HG03060 (cell line): Measurements from ENCODE around the gene KCNMA1.

Source experiments
- ATAC-seq: cut with Tn5 transposase; IDR thresholded peaks from one replicate; pipeline ENCODE4 v1.9.1; 2021; ENCODE audit warnings: low read depth, moderate number of reproducible peaks; ENCODE audit not compliant: unreplicated experiment

Gene KCNMA1

GRCh38 chr10:77056650-77057049 lies 581.0 kb downstream of the KCNMA1 start:
- no peak for ATAC-seq

GRCh38 chr10:77052593-77052992 lies 585.0 kb downstream of the KCNMA1 start:
- ATAC-seq: no peak

GRCh38 chr10:77051837-77052236 lies 585.8 kb downstream of the KCNMA1 start:
- no peak for ATAC-seq

- no peak for ATAC-seq
These were observed 587.7 kb downstream of the KCNMA1 start for GRCh38 chr10:77049896-77050295.

GRCh38 chr10:77049146-77049545 lies 588.5 kb downstream of the KCNMA1 start:
- ATAC-seq: no peak

- ATAC-seq: no peak
These were observed 592.5 kb downstream of the KCNMA1 start for GRCh38 chr10:77045085-77045484.

GRCh38 chr10:77043420-77043763 lies 594.2 kb downstream of the KCNMA1 start:
- no peak for ATAC-seq

- ATAC-seq: no peak
These were observed 594.7 kb downstream of the KCNMA1 start for GRCh38 chr10:77042706-77043419.

GRCh38 chr10:77041636-77042258 lies 595.9 kb downstream of the KCNMA1 start:
- ATAC-seq: no peak

- no peak for ATAC-seq
These were observed 599.2 kb downstream of the KCNMA1 start for GRCh38 chr10:77038407-77038806.

GRCh38 chr10:77037735-77038403 lies 599.7 kb downstream of the KCNMA1 start:
- ATAC-seq: no peak

GRCh38 chr10:77036993-77037734 lies 600.4 kb downstream of the KCNMA1 start:
- ATAC-seq: no peak

GRCh38 chr10:77036276-77036675 lies 601.3 kb downstream of the KCNMA1 start:
- no peak for ATAC-seq

- ATAC-seq: no peak
These were observed 602.8 kb downstream of the KCNMA1 start for GRCh38 chr10:77034795-77035194.

- ATAC-seq: no peak
These were observed 603.4 kb downstream of the KCNMA1 start for GRCh38 chr10:77034240-77034639.

GRCh38 chr10:77032188-77032570 lies 605.4 kb downstream of the KCNMA1 start:
- ATAC-seq: no peak

GRCh38 chr10:77031531-77032187 lies 605.9 kb downstream of the KCNMA1 start:
- no peak for ATAC-seq

- ATAC-seq: no peak
These were observed 606.6 kb downstream of the KCNMA1 start for GRCh38 chr10:77030974-77031373.

GRCh38 chr10:77029777-77030717 lies 607.6 kb downstream of the KCNMA1 start:
- ATAC-seq: no peak

- no peak for ATAC-seq
These were observed 609.6 kb downstream of the KCNMA1 start for GRCh38 chr10:77028042-77028441.
